IPS-18c (cell line): Measurements from ENCODE around the gene GLIPR1.
"Not testable (repeated sequence)": the region's sequence is repeated elsewhere in the genome, so short reads cannot be mapped to it uniquely, and the experiment has no call there.

Experiments
- H3K4me3 ChIP-seq: 2 replicates; pipeline ENCODE4 v1.7.0; 2013; ENCODE audit warnings: low read depth, mild to moderate bottlenecking, low read length, moderate library complexity; ENCODE audit not compliant: insufficient read depth
- H3K9me3 ChIP-seq: one replicate; pipeline ENCODE4 v1.6.1; 2013; ENCODE audit warnings: mild to moderate bottlenecking, low read length, moderate library complexity; ENCODE audit not compliant: control insufficient read depth, insufficient read depth

Gene GLIPR1

GRCh38 chr12:75459755-75460154, 20.8 kb upstream of the GLIPR1 start:
- peaks cover 6% of the 10 kb centered on the region for H3K9me3 ChIP-seq
- no peak overlapping the region for H3K4me3 ChIP-seq

DNA sequence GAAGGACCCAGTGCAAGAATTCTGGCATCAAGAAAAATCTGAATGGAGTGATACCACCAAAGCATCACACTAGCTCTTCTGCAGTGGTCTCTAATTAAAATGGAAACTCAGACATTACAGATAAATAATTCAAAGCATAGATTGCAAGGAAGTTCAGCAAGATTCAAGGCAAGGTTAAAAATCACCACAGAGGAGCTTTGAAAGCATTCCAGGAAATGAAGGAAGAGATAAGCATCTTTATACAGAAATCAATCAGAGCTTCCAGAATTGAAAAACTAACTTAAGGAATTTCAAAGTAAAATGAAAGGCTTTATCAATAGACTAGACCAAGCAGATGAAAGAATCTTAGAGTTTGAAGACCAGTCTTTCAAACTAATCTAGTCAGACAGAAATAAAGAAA, 20.4 kb upstream of the GLIPR1 start:
- peaks cover 6% of the 10 kb centered on the region for H3K9me3 ChIP-seq
- no peak overlapping the region for H3K4me3 ChIP-seq

DNA sequence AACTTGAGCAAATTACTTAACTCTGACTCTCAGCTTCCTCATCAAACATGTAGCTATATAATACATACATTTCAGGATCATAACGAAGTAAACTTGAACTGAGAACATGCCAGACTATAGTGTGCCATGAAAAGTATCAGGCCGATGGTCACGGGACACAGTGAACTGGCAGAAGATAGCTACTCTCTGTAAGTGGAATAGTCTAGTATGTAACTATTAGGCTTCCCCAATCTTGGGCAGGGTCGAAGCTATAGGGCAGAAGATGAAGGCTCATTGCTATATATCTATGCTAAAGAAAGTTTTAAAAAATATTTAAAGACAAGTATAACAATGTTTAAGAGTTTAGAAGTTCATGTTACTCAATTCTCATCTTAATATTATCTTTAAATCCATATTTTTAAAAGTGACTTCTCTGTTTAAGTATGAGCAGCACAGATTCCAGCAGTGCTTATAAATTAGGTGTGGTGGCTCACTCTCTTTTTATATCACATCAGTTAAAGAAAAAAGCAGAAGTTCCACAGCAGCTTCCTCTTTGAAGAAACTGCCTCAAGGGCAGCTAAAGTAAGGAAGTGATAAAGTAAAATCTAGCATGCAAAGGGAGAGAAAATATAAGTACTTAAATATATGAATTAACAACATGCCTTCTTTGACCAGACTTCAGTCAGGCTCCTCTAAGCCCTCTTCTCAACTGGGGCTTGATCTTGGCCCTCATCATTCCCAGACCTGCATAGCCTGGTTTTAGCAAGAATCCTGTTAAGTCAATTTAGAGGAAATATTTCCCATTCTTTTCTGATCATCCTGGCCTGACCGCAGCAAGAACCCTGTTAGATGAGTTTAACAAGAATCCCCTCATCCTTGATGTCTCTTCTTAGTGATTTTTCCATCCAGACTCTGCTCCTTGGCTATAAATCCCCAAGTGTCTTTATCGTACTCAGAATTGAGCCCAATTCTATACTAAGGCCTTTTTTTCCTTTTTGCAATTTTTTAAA, 8.4 kb upstream of the GLIPR1 start:
- H3K4me3 ChIP-seq: no peak overlapping the region

GRCh38 chr12:75474116-75474515, 6.4 kb upstream of the GLIPR1 start:
- H3K9me3 ChIP-seq: no peaks in the 10 kb centered on the region

More for the DNA sequence above, 8.4 kb upstream of the GLIPR1 start:
- no peaks in the 10 kb centered on the region for H3K9me3 ChIP-seq

DNA sequence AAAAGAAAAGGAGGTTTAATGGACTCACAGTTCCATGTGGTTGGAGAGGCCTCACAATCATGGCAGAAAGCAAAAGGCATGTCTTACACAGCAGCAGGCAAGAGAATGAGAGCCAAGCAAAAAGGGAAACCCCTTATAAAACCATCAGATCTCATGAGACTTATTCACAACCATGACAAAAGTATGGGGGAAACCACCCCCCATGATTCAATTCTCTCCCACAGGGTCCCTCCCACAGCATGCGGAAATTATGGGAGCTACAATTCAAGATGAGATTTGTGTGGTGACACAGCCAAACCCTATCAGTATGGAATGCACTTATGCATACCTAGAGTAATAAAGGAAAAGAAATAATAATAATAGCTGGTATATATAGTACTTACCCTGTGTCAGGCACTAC, 4.5 kb upstream of the GLIPR1 start:
- no peaks in the 10 kb centered on the region for H3K9me3 ChIP-seq
- no peak overlapping the region for H3K4me3 ChIP-seq

More at GRCh38 chr12:75474116-75474515, 6.4 kb upstream of the GLIPR1 start:
- H3K4me3 ChIP-seq: no peak overlapping the region

- H3K9me3 ChIP-seq: no peaks in the 10 kb centered on the region
- no peak overlapping the region for H3K4me3 ChIP-seq
Observed at GRCh38 chr12:75477137-75477536, 3.4 kb upstream of the GLIPR1 start.

DNA sequence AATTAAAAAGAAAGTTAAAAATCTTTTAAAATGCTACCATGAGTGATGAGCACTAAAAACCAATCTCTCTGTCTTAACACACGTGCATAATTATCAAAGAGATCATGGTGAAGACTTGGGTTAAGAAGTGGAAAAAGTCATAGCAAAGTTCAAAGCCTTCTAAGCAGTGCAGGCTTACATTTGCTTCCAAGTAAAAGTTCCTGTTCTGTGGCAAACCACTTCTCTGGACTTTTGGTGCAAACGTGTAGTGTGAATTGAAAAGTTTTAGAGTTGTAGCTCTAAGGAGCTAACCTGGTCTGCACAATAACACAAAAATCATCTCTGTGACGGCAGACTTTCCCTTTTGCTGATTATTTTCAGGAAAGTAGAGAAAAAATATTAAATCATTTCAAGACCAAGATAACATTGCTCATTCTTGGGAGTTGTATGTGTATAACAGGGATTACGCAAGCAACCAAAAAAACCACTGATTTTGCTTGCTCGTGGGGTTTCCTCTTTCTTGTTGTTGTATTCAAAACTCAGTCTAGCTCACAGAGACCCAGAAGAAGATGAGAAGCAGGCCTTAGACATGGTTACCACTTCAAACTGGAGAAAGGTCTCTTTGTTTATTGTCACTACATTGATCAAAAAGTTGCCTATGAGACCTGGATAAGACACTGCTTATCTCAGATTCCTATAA, 2.3 kb upstream of the GLIPR1 start:
- Histone ChIP-seq H3K4me3 (no peak overlapping the region), H3K9me3 (no peaks in the 10 kb centered on the region)

DNA sequence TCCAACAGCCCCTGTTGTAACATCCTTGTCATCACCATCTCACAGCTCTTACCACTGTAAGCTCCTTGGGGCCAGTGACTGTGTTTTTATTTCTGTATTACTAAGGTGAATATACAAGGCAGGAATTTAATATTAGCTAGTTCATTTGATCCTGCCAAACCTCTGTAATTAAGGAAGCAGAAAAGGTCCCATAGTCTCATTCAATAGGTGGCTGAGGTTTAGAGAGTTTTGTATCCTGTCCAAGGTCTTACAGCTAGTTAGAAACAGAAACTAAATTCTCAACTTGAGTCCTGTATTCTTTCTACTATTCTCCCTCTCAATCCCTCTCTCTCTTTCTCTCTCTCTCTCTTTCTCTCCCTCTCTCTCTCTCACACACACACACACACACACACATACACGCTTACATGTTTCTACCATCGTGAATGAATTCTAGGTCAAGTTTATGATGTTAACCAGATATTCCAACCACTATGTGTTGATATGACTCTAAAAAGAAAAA, 543 bp upstream of the GLIPR1 start:
- H3K4me3 ChIP-seq: no peak overlapping the region
- no peaks in the 10 kb centered on the region for H3K9me3 ChIP-seq

GRCh38 chr12:75481013-75481705, 604 bp downstream of the GLIPR1 start:
- Histone ChIP-seq H3K9me3 (no peaks in the 10 kb centered on the region), H3K4me3 (no peak overlapping the region)

DNA sequence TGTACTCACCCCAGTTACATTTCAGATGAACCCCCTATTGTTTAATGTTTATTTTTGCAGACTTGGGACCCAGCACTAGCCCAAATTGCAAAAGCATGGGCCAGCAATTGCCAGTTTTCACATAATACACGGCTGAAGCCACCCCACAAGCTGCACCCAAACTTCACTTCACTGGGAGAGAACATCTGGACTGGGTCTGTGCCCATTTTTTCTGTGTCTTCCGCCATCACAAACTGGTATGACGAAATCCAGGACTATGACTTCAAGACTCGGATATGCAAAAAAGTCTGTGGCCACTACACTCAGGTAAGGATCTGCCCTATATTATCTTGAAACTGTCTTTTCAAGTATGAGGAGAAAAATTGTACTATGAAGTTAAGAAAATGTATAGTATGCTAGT, 1.2 kb downstream of the GLIPR1 start:
- no peaks in the 10 kb centered on the region for H3K9me3 ChIP-seq
- H3K4me3 ChIP-seq: no peak overlapping the region

DNA sequence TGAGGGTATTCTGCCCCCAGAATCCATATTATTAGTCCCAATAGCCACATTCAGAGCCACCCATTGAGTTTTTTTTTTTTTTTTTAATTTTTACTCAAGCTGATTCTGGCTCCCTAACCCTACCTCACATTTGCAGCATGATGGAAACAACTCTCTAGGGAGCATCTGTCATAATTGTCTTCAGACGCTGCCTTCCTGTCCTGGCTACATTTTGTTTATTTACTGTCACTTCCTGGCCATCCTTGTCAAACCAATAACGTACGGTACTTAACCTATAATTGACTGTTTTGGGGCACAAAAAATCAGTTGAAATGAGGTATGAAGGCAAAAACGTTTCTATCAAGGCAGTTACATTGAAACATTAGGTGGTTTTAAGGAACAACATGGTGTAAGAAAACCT, 2.1 kb downstream of the GLIPR1 start:
- Histone ChIP-seq H3K4me3 (no peak overlapping the region), H3K9me3 (no peaks in the 10 kb centered on the region)

DNA sequence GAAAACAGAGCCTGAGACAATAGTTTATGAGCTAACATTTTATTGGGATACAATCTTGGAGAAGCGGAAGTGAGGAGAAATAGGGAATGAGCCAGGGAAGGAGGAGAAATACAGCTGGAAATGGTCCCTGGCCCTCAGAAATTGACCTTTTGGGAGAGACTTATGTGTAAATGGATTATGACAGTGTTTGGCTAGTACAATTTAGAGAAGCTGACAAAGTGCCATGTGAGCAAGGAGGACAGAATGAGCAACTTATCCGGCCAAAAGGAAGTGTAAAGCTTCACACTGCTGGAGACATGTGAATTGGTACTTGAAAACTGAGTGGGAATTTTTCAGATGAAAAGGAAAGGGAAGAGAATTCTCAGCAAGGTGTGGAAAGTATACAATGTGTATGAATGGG, 2.9 kb downstream of the GLIPR1 start:
- Histone ChIP-seq H3K4me3 (no peak overlapping the region), H3K9me3 (no peaks in the 10 kb centered on the region)

DNA sequence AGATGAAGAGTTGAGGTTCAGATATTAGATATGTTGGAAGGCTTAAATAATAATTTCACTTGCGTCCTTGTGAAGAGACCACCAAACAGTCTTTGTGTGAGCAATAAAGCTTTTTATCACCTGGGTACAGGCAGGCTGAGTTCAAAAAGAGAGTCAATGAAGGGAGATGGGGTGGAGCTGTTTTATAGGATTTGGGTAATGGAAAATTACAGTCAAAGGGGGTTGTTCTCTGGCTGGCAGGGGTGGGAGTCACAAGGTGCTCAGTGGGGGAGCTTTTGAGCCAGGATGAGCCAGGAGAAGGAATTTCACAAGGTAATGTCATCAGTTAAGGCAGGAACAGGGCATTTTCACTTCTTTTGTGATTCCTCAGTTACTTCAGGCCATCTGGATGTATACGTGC, 3.9 kb downstream of the GLIPR1 start:
- not testable (repeated sequence) for H3K4me3 ChIP-seq, H3K9me3 ChIP-seq

DNA sequence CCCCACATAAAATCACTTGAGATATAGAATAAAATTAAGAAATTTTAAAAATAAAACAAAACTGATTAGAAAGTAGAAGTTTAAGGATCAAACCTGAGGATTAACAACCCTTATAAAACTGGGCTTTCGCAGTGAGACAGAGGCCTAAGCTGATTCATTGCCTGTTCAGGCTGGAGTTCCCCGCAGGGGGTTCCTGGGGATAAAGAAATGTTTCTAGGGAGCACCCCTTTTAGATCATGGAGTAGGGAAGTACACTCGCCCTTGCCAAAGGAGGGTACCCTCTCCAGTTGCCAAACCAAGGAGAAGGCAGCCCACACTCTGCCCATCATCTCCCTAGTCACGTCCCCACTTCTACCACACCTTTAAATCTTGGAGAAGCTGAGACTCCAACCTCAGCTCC, 6.8 kb downstream of the GLIPR1 start:
- no peak overlapping the region for H3K4me3 ChIP-seq

GRCh38 chr12:75488553-75488952, 8.0 kb downstream of the GLIPR1 start:
- Histone ChIP-seq H3K4me3 (no peak overlapping the region), H3K9me3 (no peaks in the 10 kb centered on the region)

More for the DNA sequence above, 6.8 kb downstream of the GLIPR1 start:
- H3K9me3 ChIP-seq: no peaks in the 10 kb centered on the region

GRCh38 chr12:75489187-75489586, 8.6 kb downstream of the GLIPR1 start:
- H3K4me3 ChIP-seq: no peak overlapping the region
- H3K9me3 ChIP-seq: no peaks in the 10 kb centered on the region

DNA sequence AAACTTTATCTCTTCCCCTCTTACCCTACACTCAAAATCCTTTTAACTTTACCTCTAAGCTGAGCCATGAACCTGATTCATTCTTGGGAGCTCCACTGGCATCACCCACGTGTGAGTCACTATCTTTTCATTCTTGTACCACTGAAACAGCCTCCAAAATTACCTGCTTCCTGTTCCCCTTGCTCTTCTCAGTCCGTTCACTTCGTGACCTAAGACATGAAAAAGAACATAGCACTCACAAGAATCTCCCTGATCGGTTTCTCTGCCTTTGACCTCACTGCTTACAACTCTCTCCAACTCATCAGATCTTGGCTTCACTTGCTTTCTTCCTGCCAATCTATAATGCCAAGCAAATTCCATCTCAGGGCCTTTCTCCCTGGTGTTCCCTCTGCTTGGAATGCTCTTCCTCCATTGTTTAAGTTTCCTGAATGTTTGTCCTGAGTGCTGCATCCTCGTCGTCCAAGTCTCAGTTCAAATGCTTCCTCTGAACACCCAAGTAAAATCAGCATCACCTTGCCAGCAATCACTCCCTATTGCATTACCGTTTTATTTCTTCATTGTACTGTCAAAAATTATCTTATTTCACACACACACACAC, 9.2 kb downstream of the GLIPR1 start:
- no peaks in the 10 kb centered on the region for H3K9me3 ChIP-seq
- no peak overlapping the region for H3K4me3 ChIP-seq
